ENCODE data around the gene POLE3. TPM values are rescaled to one million over a fixed set of nuclear protein-coding genes. Genes with fewer than 3 reads are reported as not detected.
"Not testable (repeated sequence)": the region's sequence is repeated elsewhere in the genome, so short reads cannot be mapped to it uniquely, and the experiment has no call there.

POLE3 gene
- 10 to 100 TPM; 21.9 to 22.9 TPM for total RNA-seq
- long read RNA-seq, transcript POLE3-201 (4 exons, 2,109 nt) = major isoform, 21 of 24 reads
- long read RNA-seq, partial matches to known transcripts = 0 of 24 reads
- long read RNA-seq, other reads (novel, unspliced or antisense) = 0 of 24 reads

GRCh38 chr9:113410207-113410864 lies at the start of gene POLE3, which contains the start of gene C9orf43:
TSS of gene POLE3 (minus strand) at chr9:113410675. CDS start at chr9:113410293, 382 bp downstream.
TSS of gene C9orf43 (plus strand) at chr9:113410747. CDS start at chr9:113413494, 2,747 bp downstream.
- DNase-seq (peak; percentile 96), ATAC-seq (peak; percentile 98 to 99)
- intact Hi-C loops (cut with DNase I) = no loop called here

- DNase-seq (no peak), ATAC-seq (no peak)
- intact Hi-C loops (cut with DNase I) = no loop called here
Observed at GRCh38 chr9:113456235-113456634, 45.8 kb upstream of the POLE3 start.

GRCh38 chr9:113454914-113455761 lies 44.7 kb upstream of the POLE3 start:
- peak; percentile 92 to 98 for ATAC-seq
- intact Hi-C loops (cut with DNase I) = loop anchor here in 1 of 2 donors (5.0 kb wide), 1 partner anchor 37 kb away; no protein-coding TSS in a partner anchor

GRCh38 chr9:113452113-113452605 lies 41.7 kb upstream of the POLE3 start:
- ATAC-seq (no peak), DNase-seq (no peak)
- intact Hi-C loops (cut with DNase I) = loop anchor here in 1 of 2 donors (5.0 kb wide), 1 partner anchor 40 kb away; no protein-coding TSS in a partner anchor

More at GRCh38 chr9:113454914-113455761, 44.7 kb upstream of the POLE3 start:
- DNase-seq = peak; percentile 74

- intact Hi-C loops (cut with DNase I) = loop anchor here (5.0 kb wide), 3 partner anchors 53 to 208 kb away; no protein-coding TSS in a partner anchor
- ATAC-seq (no peak), DNase-seq (no peak)
Observed at GRCh38 chr9:113449376-113449775, 38.9 kb upstream of the POLE3 start.

- DNase-seq (no peak), ATAC-seq (peak; percentile 62 to 65)
- intact Hi-C loops (cut with DNase I) = loop anchor here (2.0 to 5.0 kb wide), 4 partner anchors 56 to 212 kb away; no protein-coding TSS in a partner anchor
Observed at GRCh38 chr9:113446323-113446740, 35.9 kb upstream of the POLE3 start.

- no peak for ATAC-seq
- intact Hi-C loops (cut with DNase I) = loop anchor here (5.0 kb wide), 3 partner anchors 58 to 213 kb away; no protein-coding TSS in a partner anchor
- no peak for DNase-seq
Observed at GRCh38 chr9:113444736-113445135, 34.3 kb upstream of the POLE3 start.

GRCh38 chr9:113437716-113438115 lies 27.2 kb upstream of the POLE3 start:
- DNase-seq; ATAC-seq; intact Hi-C loops (cut with DNase I): not testable (repeated sequence)

GRCh38 chr9:113436728-113437515 lies 26.4 kb upstream of the POLE3 start:
- ATAC-seq (no peak), DNase-seq (no peak)
- intact Hi-C loops (cut with DNase I) = no loop called here

- no peak for DNase-seq
- no peak for ATAC-seq
- intact Hi-C loops (cut with DNase I) = no loop called here
Observed at GRCh38 chr9:113431191-113431590, 20.7 kb upstream of the POLE3 start.

GRCh38 chr9:113428062-113428615 lies 17.7 kb upstream of the POLE3 start:
- intact Hi-C loops (cut with DNase I) = no loop called here
- ATAC-seq = no peak

GRCh38 chr9:113427629-113428028 lies 17.2 kb upstream of the POLE3 start:
- intact Hi-C loops (cut with DNase I) = no loop called here
- no peak for DNase-seq
- no peak for ATAC-seq

More at GRCh38 chr9:113428062-113428615, 17.7 kb upstream of the POLE3 start:
- no peak for DNase-seq

- intact Hi-C loops (cut with DNase I) = no loop called here
- DNase-seq (no peak), ATAC-seq (no peak)
Observed at GRCh38 chr9:113426701-113427100, 16.2 kb upstream of the POLE3 start.

- intact Hi-C loops (cut with DNase I) = no loop called here
- no peak for ATAC-seq
Observed at GRCh38 chr9:113425072-113425471, 14.6 kb upstream of the POLE3 start.

GRCh38 chr9:113421726-113422125 lies 11.3 kb upstream of the POLE3 start:
- ATAC-seq (no peak), DNase-seq (no peak)
- intact Hi-C loops (cut with DNase I) = no loop called here

More at GRCh38 chr9:113425072-113425471, 14.6 kb upstream of the POLE3 start:
- no peak for DNase-seq

GRCh38 chr9:113417370-113417769 lies 6.9 kb upstream of the POLE3 start:
- ATAC-seq = no peak
- intact Hi-C loops (cut with DNase I) = no loop called here
- DNase-seq = no peak

- ATAC-seq = peak; percentile 23 to 62
- intact Hi-C loops (cut with DNase I) = no loop called here
Observed at GRCh38 chr9:113416149-113416721, 5.8 kb upstream of the POLE3 start.

GRCh38 chr9:113409883-113410206 lies 630 bp downstream of the POLE3 start:
- DNase-seq (no peak), ATAC-seq (no peak)
- intact Hi-C loops (cut with DNase I) = loop anchor here in 1 of 2 donors (10.0 kb wide), 1 partner anchor 135 kb away; the partner anchor contains the start of genes CDC26 and PRPF4

More at GRCh38 chr9:113416149-113416721, 5.8 kb upstream of the POLE3 start:
- no peak for DNase-seq

Data from left cardiac atrium (tissue), 4 donors.